Epithelial cell of proximal tubule (primary cell): ENCODE results near the gene ANO10. TPM values are rescaled to one million over a fixed set of nuclear protein-coding genes. Genes with fewer than 3 reads are reported as not detected.
"Not testable (repeated sequence)": the region's sequence is repeated elsewhere in the genome, so short reads cannot be mapped to it uniquely, and the experiment has no call there.

Experiments used
- DNase-seq: peaks from one replicate; pipeline ENCODE4 v3.0.0-alpha.2; 2011; ENCODE audit warnings: low read depth
- H3K4me3 ChIP-seq: 2 replicates; pipeline ENCODE4 v1.5.1; 2011; ENCODE audit warnings: low read depth, mild to moderate bottlenecking, low read length
- CTCF ChIP-seq: conservative IDR thresholded peaks from 2 replicates; pipeline ENCODE4 v1.5.1; 2012; ENCODE audit warnings: low read depth, mild to moderate bottlenecking, low read length
- total RNA-seq: library from RNA; depleted of rRNA; stranded (reverse); fragments of >200 nt; gene quantifications from 2 replicates; pipeline ENCODE4 v1.2.3, GENCODE V29; 2015

ANO10 gene
- total RNA-seq, 1 donor from 2014 or later, result 30.7 TPM

- no peak for TF ChIP-seq CTCF
- no peak for DNase-seq
- no peak overlapping the region for H3K4me3 ChIP-seq
Observed at GRCh38 chr3:43525386-43525785, 96.4 kb downstream of the ANO10 start.

- no peak for TF ChIP-seq CTCF
- DNase-seq, result no peak
- H3K4me3 ChIP-seq, result no peak overlapping the region
Observed at GRCh38 chr3:43523454-43524053, 98.3 kb downstream of the ANO10 start.

- no peak for DNase-seq
- TF ChIP-seq CTCF, result no peak
- no peak overlapping the region for H3K4me3 ChIP-seq
Observed at GRCh38 chr3:43522727-43523362, 99.0 kb downstream of the ANO10 start.

- no peak for DNase-seq
- no peak for TF ChIP-seq CTCF
- H3K4me3 ChIP-seq, result no peak overlapping the region
Observed at GRCh38 chr3:43521941-43522340, 99.9 kb downstream of the ANO10 start.

- H3K4me3 ChIP-seq, DNase-seq: not testable (repeated sequence)
Observed at GRCh38 chr3:43518515-43518914, 103.3 kb downstream of the ANO10 start.

GRCh38 chr3:43515970-43516635, 105.7 kb downstream of the ANO10 start:
- no peak overlapping the region for H3K4me3 ChIP-seq
- no peak for TF ChIP-seq CTCF
- no peak for DNase-seq

GRCh38 chr3:43515208-43515917, 106.4 kb downstream of the ANO10 start:
- DNase-seq, result no peak
- no peak for TF ChIP-seq CTCF
- no peak overlapping the region for H3K4me3 ChIP-seq
